Smooth muscle cell (in vitro differentiated cells): ENCODE results near the gene ZNF777. TPM values are rescaled to one million over a fixed set of nuclear protein-coding genes. Genes with fewer than 3 reads are reported as not detected.
A peak's percentile ranks its signal among the peaks of the same experiment; 100 is the strongest.

ENCODE experiments used
- DNase-seq: peaks from one replicate; lab custom pipeline; 2025; ENCODE audit not compliant: unreplicated experiment; lab: John Stamatoyannopoulos, UW
- H2AFZ ChIP-seq: fragments of 200-600 bp; sonication (generic); 2 replicates; pipeline ENCODE4 v1.6.0; 2016; ENCODE audit warnings: antibody characterized with exemption, low read depth, mild to moderate bottlenecking
- H3F3A ChIP-seq: fragments of 200-600 bp; sonication (generic); 2 replicates; pipeline ENCODE4 v1.6.0; 2017; ENCODE audit warnings: antibody characterized with exemption, low read depth
- H3K27ac ChIP-seq: fragments of 200-600 bp; sonication (generic); 2 replicates; pipeline ENCODE4 v1.5.1; 2016; ENCODE audit warnings: low read depth, mild to moderate bottlenecking
- H3K27me3 ChIP-seq: fragments of 200-600 bp; sonication (generic); 2 replicates; pipeline ENCODE4 v1.6.1; 2016; ENCODE audit warnings: low read depth, mild to moderate bottlenecking
- H3K36me3 ChIP-seq: fragments of 200-600 bp; sonication (generic); 2 replicates; pipeline ENCODE4 v1.5.1; 2016; ENCODE audit warnings: low read depth
- H3K4me1 ChIP-seq: fragments of 200-600 bp; sonication (generic); 2 replicates; pipeline ENCODE4 v1.5.1; 2016; ENCODE audit warnings: low read depth
- H3K4me2 ChIP-seq: fragments of 200-600 bp; sonication (generic); 2 replicates; pipeline ENCODE4 v1.6.0; 2016; ENCODE audit warnings: mild to moderate bottlenecking
- H3K4me3 ChIP-seq: fragments of 200-600 bp; sonication (generic); 2 replicates; pipeline ENCODE4 v1.5.1; 2016; ENCODE audit warnings: mild to moderate bottlenecking
- H3K79me2 ChIP-seq: fragments of 200-600 bp; sonication (generic); 2 replicates; pipeline ENCODE4 v1.6.0; 2016; ENCODE audit warnings: low read depth, mild to moderate bottlenecking
- H3K9ac ChIP-seq: fragments of 200-600 bp; sonication (generic); 2 replicates; pipeline ENCODE4 v1.6.0; 2016; ENCODE audit warnings: low read depth
- H3K9me3 ChIP-seq: fragments of 200-600 bp; sonication (generic); replicated peaks from 2 replicates; pipeline ENCODE4 v1.5.1; 2016; ENCODE audit warnings: low read depth
- H4K20me1 ChIP-seq: fragments of 200-600 bp; sonication (generic); 2 replicates; pipeline ENCODE4 v1.6.0; 2016; ENCODE audit warnings: low read depth
- CTCF ChIP-seq: fragments of 200-600 bp; sonication (generic); IDR thresholded peaks from 2 replicates; pipeline ENCODE4 v1.5.1; 2017; ENCODE audit warnings: borderline replicate concordance, mild to moderate bottlenecking, antibody characterized with exemption; ENCODE audit not compliant: insufficient read depth, poor library complexity, severe bottlenecking
- WGBS: methylation state at CpG from one replicate; pipeline ENCODE4 v1.1.7; 2016; ENCODE audit warnings: low lambda C conversion rate; 5-methylcytosine and 5-hydroxymethylcytosine counted together
- polyA plus RNA-seq: library from polyadenylated mRNA; unstranded; fragments of >200 nt; fragmentation: Nextera tagmentation; extraction: Ambion mirVana; gene quantifications from 2 replicates; pipeline ENCODE4 v1.2.1, GENCODE V29; 2016
- total RNA-seq: library from RNA; depleted of rRNA; stranded (reverse); fragments of >200 nt; gene quantifications from 2 replicates; pipeline ENCODE4 v1.2.3, GENCODE V29; 2014

Gene ZNF777
- total and polyA plus RNA-seq, 2 experiments from 2014 or later: 7.8 to 14.9 TPM

GRCh38 chr7:149463500-149464161, 2.8 kb upstream of the ZNF777 start:
- H3K79me2 ChIP-seq: peaks cover 11% of the 10 kb centered on the region
- no peak overlapping the region for H3K27ac ChIP-seq
- WGBS: 88% methylated on average over 1 of the region's 1 CpG
- peaks cover 7% of the 10 kb centered on the region for H3K4me1 ChIP-seq
- no peaks in the 10 kb centered on the region for H3F3A ChIP-seq
- no peaks in the 10 kb centered on the region for H3K9me3 ChIP-seq
- DNase-seq: no peak
- H3K36me3 ChIP-seq: no peaks in the 10 kb centered on the region
- no peak overlapping the region for H2AFZ ChIP-seq
- H3K27me3 ChIP-seq: no peaks in the 10 kb centered on the region
- no peaks in the 10 kb centered on the region for H4K20me1 ChIP-seq
- no peak for TF ChIP-seq CTCF
- no peak overlapping the region for H3K4me2 ChIP-seq
- no peak overlapping the region for H3K9ac ChIP-seq
- H3K4me3 ChIP-seq: no peak overlapping the region

- Histone ChIP-seq H3K79me2 (peaks cover 26% of the 10 kb centered on the region), H3K9me3 (no peaks in the 10 kb centered on the region), H3K4me1 (peaks cover 16% of the 10 kb centered on the region), H3K36me3 (no peaks in the 10 kb centered on the region), H2AFZ (no peak overlapping the region), H3K4me3 (no peak overlapping the region), H3K4me2 (no peak overlapping the region), H3K27ac (no peak overlapping the region), H3K27me3 (no peaks in the 10 kb centered on the region), H4K20me1 (peaks cover 7% of the 10 kb centered on the region), H3F3A (no peaks in the 10 kb centered on the region), H3K9ac (no peak overlapping the region)
- 86% methylated on average over 9 of the region's 9 CpGs for WGBS
- no peak for TF ChIP-seq CTCF
- no peak for DNase-seq
Observed at GRCh38 chr7:149462101-149462520, 1.2 kb upstream of the ZNF777 start.

- 2% methylated on average over 89 of the region's 145 CpGs for WGBS
- DNase-seq: no peak
- H3K4me1 ChIP-seq: peaks cover 16% of the 10 kb centered on the region
- H3K27me3 ChIP-seq: no peaks in the 10 kb centered on the region
- H4K20me1 ChIP-seq: peaks cover 11% of the 10 kb centered on the region
- H3K9me3 ChIP-seq: no peaks in the 10 kb centered on the region
- H3F3A ChIP-seq: no peaks in the 10 kb centered on the region
- H3K27ac ChIP-seq: no peak overlapping the region
- peaks cover 31% of the 10 kb centered on the region for H3K79me2 ChIP-seq
- peak overlapping the region; percentile 77 for H2AFZ ChIP-seq
- H3K4me2 ChIP-seq: peak overlapping the region; percentile 93
- peak overlapping the region; percentile 65 for H3K4me3 ChIP-seq
- TF ChIP-seq CTCF: no peak
- no peaks in the 10 kb centered on the region for H3K36me3 ChIP-seq
- H3K9ac ChIP-seq: no peak overlapping the region
Observed at GRCh38 chr7:149459540-149460452, 1.1 kb downstream of the ZNF777 start.
